SK-N-SH treated with all-trans-retinoic acid at 6 μM for 48 hours (cell line): ENCODE results near the gene THADA.

Experiments
- ISL1 ChIP-seq: fragments of 250-450 bp; sonication (Bioruptor Pico); IDR thresholded peaks from 2 replicates; pipeline ENCODE4 v2.1.2; 2022; ENCODE audit warnings: mild to moderate bottlenecking, moderate library complexity
- PPARA ChIP-seq: fragments of 250-450 bp; sonication (Bioruptor Pico); IDR thresholded peaks from 2 replicates; pipeline ENCODE4 v1.5.0; 2020; ENCODE audit warnings: mild to moderate bottlenecking, borderline replicate concordance
- RARB ChIP-seq: fragments of 250-450 bp; sonication (Bioruptor Pico); IDR thresholded peaks from 2 replicates; pipeline ENCODE4 v1.8.0; 2021; ENCODE audit warnings: mild to moderate bottlenecking, moderate library complexity

DNA sequence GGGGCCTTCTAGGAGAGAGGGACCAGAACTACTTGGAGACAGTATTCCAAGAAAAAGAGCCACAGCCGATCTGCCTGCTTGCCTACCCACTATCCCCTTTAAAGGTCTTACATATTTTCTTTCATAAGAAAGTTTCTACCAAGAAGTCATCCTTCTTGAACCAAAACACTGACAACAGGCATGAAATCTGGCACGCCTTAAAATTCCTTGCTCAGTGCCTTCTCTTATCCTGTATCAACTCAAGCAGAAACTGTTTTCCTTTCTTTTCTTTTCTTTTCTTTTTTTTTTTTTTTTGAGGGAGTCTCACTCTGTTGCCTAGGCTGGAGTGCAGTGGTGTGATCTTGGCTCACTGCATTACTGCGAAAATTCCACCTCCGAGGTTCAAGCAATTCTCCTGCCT, 321.1 kb downstream of the THADA start:
- no peak for TF ChIP-seq ISL1 (CRISPR knock-in tag)
- no peak for TF ChIP-seq RARB (CRISPR knock-in tag)
- no peak for TF ChIP-seq PPARA (CRISPR knock-in tag)
